Measurements from ENCODE around the gene LCN2.
"Not testable (repeated sequence)": the region's sequence is repeated elsewhere in the genome, so short reads cannot be mapped to it uniquely, and the experiment has no call there.

The LCN2 gene

GRCh38 chr9:128149001-128149701 is at the start of gene LCN2:
Gene LCN2 (plus strand): TSS chr9:128149453. CDS start chr9:128149526, 73 bp downstream.
- no peak for DNase-seq

GRCh38 chr9:128099932-128100491 is 49.2 kb upstream of the LCN2 start:
- DNase-seq: no peak

GRCh38 chr9:128100581-128100980 is 48.7 kb upstream of the LCN2 start:
- no peak for DNase-seq

GRCh38 chr9:128101231-128101661 is 48.0 kb upstream of the LCN2 start:
- DNase-seq: no peak

- no peak for DNase-seq
Measured at GRCh38 chr9:128101690-128102089, 47.6 kb upstream of the LCN2 start.

GRCh38 chr9:128102196-128102595 is 47.1 kb upstream of the LCN2 start:
- DNase-seq: no peak

GRCh38 chr9:128102861-128103588 is 46.2 kb upstream of the LCN2 start:
- DNase-seq: no peak

GRCh38 chr9:128103589-128103962 is 45.7 kb upstream of the LCN2 start:
- no peak for DNase-seq

GRCh38 chr9:128104171-128104618 is 45.1 kb upstream of the LCN2 start:
- DNase-seq: no peak

GRCh38 chr9:128105538-128106175 is 43.6 kb upstream of the LCN2 start:
- DNase-seq: no peak

GRCh38 chr9:128106181-128106939 is 42.9 kb upstream of the LCN2 start:
- DNase-seq: no peak

GRCh38 chr9:128106940-128107467 is 42.2 kb upstream of the LCN2 start:
- DNase-seq: no peak

- DNase-seq: no peak
Measured at GRCh38 chr9:128107468-128108268, 41.6 kb upstream of the LCN2 start.

GRCh38 chr9:128108269-128109049 is 40.8 kb upstream of the LCN2 start:
- no peak for DNase-seq

GRCh38 chr9:128109050-128109709 is 40.1 kb upstream of the LCN2 start:
- no peak for DNase-seq

GRCh38 chr9:128111726-128112125 is 37.5 kb upstream of the LCN2 start:
- DNase-seq: not testable (repeated sequence)

GRCh38 chr9:128113526-128114325 is 35.5 kb upstream of the LCN2 start:
- DNase-seq: no peak

GRCh38 chr9:128114326-128115186 is 34.7 kb upstream of the LCN2 start:
- no peak for DNase-seq
